Epithelial cell of esophagus (primary cell): ENCODE measurements around the gene ST8SIA1.
"Not testable (repeated sequence)": the region's sequence is repeated elsewhere in the genome, so short reads cannot be mapped to it uniquely, and the experiment has no call there.

Experiments used
- DNase-seq: peaks from one replicate; pipeline ENCODE4 v3.0.0; 2010; ENCODE audit warnings: low read depth
- H3K4me3 ChIP-seq: 2 replicates; pipeline ENCODE4 v1.5.1; 2011; ENCODE audit warnings: mild to moderate bottlenecking, low read length, control low read depth
- TF ChIP-seq, protein P1 (sequence below): IDR thresholded peaks from 2 replicates; pipeline ENCODE4 v1.5.1; 2011; ENCODE audit warnings: low read depth, mild to moderate bottlenecking, low read length, control low read depth, inconsistent platforms; ENCODE audit not compliant: insufficient read depth; ENCODE audit errors: missing control alignments

Gene ST8SIA1

DNA sequence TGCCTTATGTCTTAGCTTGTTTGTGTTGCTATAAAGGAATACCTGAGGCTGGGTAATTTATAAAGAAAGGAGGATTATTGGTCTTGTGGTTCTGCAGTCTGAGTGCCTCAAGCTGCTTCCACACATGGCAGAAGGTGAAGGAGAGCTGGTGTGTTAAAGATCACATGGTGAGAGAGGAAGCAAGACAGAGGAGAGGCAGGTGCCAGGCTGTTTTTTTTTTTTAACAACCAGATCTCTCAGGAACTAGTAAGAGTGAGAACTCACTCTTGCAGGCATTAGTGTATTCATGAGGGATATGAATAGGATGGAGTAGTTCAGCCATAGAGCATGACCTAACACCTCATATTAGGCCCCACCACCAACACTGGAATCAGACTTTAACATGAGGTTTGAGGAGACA is 165.1 kb downstream of the ST8SIA1 start:
- H3K4me3 ChIP-seq = no peak overlapping the region
- no peak for DNase-seq
- TF ChIP-seq, protein P1, sequence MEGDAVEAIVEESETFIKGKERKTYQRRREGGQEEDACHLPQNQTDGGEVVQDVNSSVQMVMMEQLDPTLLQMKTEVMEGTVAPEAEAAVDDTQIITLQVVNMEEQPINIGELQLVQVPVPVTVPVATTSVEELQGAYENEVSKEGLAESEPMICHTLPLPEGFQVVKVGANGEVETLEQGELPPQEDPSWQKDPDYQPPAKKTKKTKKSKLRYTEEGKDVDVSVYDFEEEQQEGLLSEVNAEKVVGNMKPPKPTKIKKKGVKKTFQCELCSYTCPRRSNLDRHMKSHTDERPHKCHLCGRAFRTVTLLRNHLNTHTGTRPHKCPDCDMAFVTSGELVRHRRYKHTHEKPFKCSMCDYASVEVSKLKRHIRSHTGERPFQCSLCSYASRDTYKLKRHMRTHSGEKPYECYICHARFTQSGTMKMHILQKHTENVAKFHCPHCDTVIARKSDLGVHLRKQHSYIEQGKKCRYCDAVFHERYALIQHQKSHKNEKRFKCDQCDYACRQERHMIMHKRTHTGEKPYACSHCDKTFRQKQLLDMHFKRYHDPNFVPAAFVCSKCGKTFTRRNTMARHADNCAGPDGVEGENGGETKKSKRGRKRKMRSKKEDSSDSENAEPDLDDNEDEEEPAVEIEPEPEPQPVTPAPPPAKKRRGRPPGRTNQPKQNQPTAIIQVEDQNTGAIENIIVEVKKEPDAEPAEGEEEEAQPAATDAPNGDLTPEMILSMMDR = no peak

DNA sequence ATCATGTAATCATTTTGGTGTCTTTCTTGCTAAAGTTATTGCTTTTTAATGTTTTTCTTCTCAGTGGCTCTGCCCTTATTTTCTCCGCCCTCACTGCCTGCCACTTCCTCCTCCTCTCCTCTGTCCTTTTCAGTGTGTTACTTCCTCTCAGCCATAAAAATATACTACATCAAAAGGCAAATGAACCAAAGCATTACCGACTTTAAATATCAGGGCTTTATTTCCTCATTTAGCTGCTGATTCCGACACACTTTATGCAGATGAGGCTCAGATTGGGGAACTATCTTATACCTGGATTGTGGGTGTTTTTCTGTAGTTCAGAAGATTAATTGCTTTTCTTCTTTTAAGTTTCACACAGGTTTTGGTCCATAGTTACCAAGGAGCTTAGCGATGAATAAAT is 170.4 kb downstream of the ST8SIA1 start:
- H3K4me3 ChIP-seq = no peak overlapping the region
- no peak for DNase-seq
- TF ChIP-seq, protein P1 = no peak

DNA sequence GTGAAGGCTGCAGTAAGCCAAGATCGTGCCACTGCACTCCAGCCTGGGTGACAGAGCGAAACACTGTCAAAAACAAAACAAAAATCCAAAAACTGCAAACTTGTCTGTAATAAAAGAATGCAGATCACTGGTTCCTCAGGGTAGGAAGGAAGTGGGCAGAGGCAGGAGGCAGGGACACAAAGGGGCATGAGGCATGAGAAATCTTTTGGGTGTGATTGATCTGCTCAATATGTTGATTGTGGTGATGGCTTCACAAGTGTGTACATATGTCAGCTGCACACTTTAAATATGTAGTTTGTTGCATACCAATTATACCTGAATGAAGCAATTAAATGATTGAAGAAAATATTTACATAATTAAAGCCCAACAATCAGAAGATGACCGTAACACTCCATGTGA is 170.9 kb downstream of the ST8SIA1 start:
- no peak overlapping the region for H3K4me3 ChIP-seq
- no peak for DNase-seq

DNA sequence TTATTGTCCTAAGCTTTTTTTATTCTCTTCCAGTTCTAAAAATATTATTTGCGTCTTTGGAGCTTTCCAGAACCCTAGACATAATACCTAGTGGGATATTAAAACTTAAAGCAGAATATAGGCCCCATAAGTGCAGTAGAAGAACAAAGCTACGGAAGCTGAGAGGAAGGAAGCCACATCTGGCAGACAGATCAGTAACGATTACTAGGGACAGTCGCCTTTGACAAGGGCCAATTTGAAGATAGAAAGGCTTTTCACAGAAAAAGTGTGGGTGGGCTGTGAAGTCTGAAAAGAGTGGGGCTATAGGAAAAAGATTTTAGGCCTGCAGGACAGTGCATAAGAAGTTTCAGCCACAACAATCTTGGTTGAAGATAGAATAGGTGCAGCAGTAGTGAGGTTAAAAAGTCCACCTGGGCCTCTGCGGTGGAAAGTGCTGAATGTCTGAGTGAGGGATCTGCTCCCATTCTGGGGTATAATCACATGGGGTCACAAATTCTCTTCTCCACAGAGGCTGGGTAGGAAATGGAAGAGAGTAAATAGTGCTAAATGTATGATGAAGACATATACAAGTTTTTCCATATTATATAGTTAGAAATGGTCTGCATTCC is 174.0 kb downstream of the ST8SIA1 start:
- no peak for DNase-seq
- H3K4me3 ChIP-seq = no peak overlapping the region
- TF ChIP-seq, protein P1 = no peak

More for the DNA sequence above, 170.9 kb downstream of the ST8SIA1 start:
- TF ChIP-seq, protein P1 = no peak

DNA sequence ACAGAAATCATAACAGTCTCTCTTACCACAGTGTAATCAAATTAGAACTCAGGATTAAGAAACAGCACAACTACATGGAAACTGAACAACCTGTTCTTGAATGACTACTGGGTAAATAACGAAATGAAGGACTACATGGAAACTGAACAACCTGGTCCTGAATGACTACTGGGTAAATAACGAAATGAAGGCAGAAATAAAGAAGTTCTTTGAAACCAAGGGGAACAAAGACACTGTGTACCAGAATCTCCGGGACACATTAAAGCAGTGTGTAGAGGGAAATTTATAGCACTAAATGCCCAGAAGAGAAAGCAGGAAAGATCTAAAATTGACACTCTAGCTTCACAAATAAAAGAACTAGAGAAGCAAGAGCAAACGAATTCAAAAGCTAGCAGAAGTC is 185.2 kb downstream of the ST8SIA1 start:
- not testable (repeated sequence) for DNase-seq, H3K4me3 ChIP-seq

DNA sequence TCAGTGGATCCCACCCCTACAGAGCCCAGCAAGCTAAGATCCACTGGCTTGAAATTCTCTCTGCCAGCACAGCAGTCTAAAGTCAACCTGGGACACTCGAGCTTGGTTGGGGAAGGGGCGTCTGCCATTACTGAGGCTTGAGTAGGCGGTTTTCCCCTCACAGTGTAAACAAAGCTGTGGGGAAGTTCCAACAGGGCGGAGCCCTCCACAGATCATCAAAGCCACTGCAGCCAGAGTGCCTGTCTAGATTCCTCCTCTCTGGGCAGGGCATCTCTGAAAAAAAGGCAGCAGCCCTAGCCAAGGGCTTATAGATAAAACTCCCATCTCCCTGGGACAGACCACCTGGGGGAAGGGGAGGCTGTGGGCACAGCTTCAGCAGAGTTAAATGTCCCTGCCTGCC is 187.8 kb downstream of the ST8SIA1 start:
- H3K4me3 ChIP-seq = not testable (repeated sequence)
- DNase-seq = peak; percentile 25
